AG09309 (cell line): ENCODE measurements around the gene ROR2.

Experiments
- DNase-seq: peaks from one replicate; pipeline ENCODE4 v3.0.0-alpha.2; 2010; ENCODE audit warnings: low read depth
- H3K4me3 ChIP-seq: 2 replicates; pipeline ENCODE4 v1.5.1; 2011; ENCODE audit warnings: mild to moderate bottlenecking, low read depth, low read length, moderate library complexity; ENCODE audit not compliant: control insufficient read depth
- CTCF ChIP-seq: IDR thresholded peaks from 2 replicates; pipeline ENCODE4 v1.5.1; 2011; ENCODE audit warnings: mild to moderate bottlenecking, low read depth, low read length, inconsistent platforms; ENCODE audit not compliant: insufficient read depth, control insufficient read depth; ENCODE audit errors: missing control alignments

The ROR2 gene

GRCh38 chr9:91898451-91899218, 51.4 kb downstream of the ROR2 start:
- TF ChIP-seq CTCF: no peak
- DNase-seq: no peak
- H3K4me3 ChIP-seq: no peak overlapping the region

- no peak for TF ChIP-seq CTCF
- no peak for DNase-seq
- H3K4me3 ChIP-seq: no peak overlapping the region
These were observed 52.8 kb downstream of the ROR2 start for GRCh38 chr9:91897201-91897600.

GRCh38 chr9:91896513-91897121, 53.4 kb downstream of the ROR2 start:
- TF ChIP-seq CTCF: no peak
- peak; percentile 72 for DNase-seq
- no peak overlapping the region for H3K4me3 ChIP-seq

- TF ChIP-seq CTCF: no peak
- no peak for DNase-seq
- H3K4me3 ChIP-seq: no peak overlapping the region
These were observed 53.9 kb downstream of the ROR2 start for GRCh38 chr9:91896097-91896496.

- no peak for DNase-seq
- H3K4me3 ChIP-seq: no peak overlapping the region
- no peak for TF ChIP-seq CTCF
These were observed 55.5 kb downstream of the ROR2 start for GRCh38 chr9:91894536-91894935.

GRCh38 chr9:91894023-91894422, 56.0 kb downstream of the ROR2 start:
- no peak for DNase-seq
- no peak for TF ChIP-seq CTCF
- H3K4me3 ChIP-seq: no peak overlapping the region

GRCh38 chr9:91891915-91892314, 58.1 kb downstream of the ROR2 start:
- no peak for TF ChIP-seq CTCF
- DNase-seq: no peak
- H3K4me3 ChIP-seq: no peak overlapping the region
